ENCODE measurements around the gene MAGI2.

The MAGI2 gene

DNA sequence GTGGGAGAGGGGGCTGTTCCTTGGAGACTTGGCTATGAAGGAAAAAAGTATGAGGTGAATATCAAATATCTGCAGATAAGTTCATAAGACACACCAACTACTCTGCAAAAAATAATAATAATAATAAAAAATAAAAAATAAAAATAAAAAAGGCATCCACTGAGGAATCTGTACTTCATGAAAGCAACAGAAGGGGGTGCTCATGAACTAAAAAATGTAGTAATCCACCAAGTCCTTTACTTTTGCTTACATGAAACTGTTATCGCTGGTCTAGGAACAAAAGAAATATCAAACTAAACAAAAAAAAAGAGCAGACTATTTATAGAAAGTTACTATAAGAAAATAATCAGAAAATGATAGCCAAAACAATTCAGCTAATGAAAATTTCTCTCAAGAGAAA lies 1075.9 kb downstream of the MAGI2 start:
- Histone ChIP-seq H3K79me1 (ENCODE audit: low read depth, low read length) (no peaks in the 10 kb centered on the region), H3K9me3 (replicated peaks in 1 of 2; ENCODE audit: control insufficient read depth in 2 of 2, insufficient read depth in 1 of 2, low read depth in 1 of 2, low read length in 2 of 2) (no peaks in the 10 kb centered on the region), H4K8ac (ENCODE audit: low read depth, low read length) (no peak overlapping the region), H2AFZ (ENCODE audit: low read length) (no peak overlapping the region), H3K4me2 (ENCODE audit: insufficient read depth, low read length, poor library complexity, severe bottlenecking) (no peak overlapping the region), H3K14ac (ENCODE audit: low read length) (no peak overlapping the region), H3K9ac (ENCODE audit: low read depth, low read length, poor library complexity) (no peak overlapping the region), H3K23ac (ENCODE audit: low read depth, low read length, poor library complexity) (no peak overlapping the region), H2BK15ac (ENCODE audit: low read length) (no peak overlapping the region), H2BK12ac (ENCODE audit: low read length) (no peak overlapping the region), H2BK120ac (ENCODE audit: low read depth, low read length) (no peak overlapping the region), H2BK5ac (ENCODE audit: low read length) (no peak overlapping the region), H3K4me1 (ENCODE audit: control insufficient read depth in 2 of 2, insufficient read depth in 1 of 2, low read depth in 1 of 2, low read length in 2 of 2) (no peaks in the 10 kb centered on the region), H3K4me3 (ENCODE audit: low read length in 2 of 2) (no peak overlapping the region), H4K91ac (ENCODE audit: low read depth, low read length, poor library complexity) (no peak overlapping the region), H2AK5ac (ENCODE audit: low read depth, low read length) (no peak overlapping the region), H3K27ac (replicated peaks; ENCODE audit: low read length) (no peak overlapping the region), H3K27me3 (ENCODE audit: control insufficient read depth in 3 of 3, insufficient read depth in 3 of 3, low read depth in 1 of 3, low read length in 3 of 3) (no peaks in the 10 kb centered on the region), H3K18ac (ENCODE audit: low read length) (no peak overlapping the region), H3K4ac (ENCODE audit: low read length) (no peak overlapping the region), H3K36me3 (replicated peaks in 1 of 2; ENCODE audit: control insufficient read depth in 2 of 2, insufficient read depth in 2 of 2, low read length in 2 of 2) (no peaks in the 10 kb centered on the region)
- DNase-seq (ENCODE audit: low spot score), result no peak
- WGBS, 2 donors (ENCODE audit: extremely low coverage in 2 of 2, insufficient read length in 2 of 2, insufficient replicate concordance in 1 of 2), result no CpG with 5 or more reads among the region's 1 CpG

DNA sequence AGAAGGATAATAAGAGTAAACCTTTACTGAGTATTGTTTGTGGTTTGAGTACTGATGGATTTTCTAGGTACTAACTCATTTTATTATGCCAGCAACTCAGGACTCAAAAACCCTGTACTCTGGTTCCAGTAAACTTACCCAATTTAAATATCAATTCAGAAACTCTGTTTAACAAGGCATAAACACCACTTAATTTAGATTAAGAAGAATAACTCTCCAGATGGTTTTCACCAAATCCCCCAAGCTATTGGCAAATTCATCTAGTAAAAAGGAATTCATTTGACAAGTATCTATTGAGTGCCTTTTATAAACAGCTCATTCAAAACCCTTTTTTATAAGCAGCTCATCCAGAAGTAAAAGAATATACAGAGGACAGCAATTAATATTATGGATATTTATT lies 1082.5 kb downstream of the MAGI2 start:
- H2AK5ac ChIP-seq (ENCODE audit: low read depth, low read length), result no peak overlapping the region
- no peak overlapping the region for H3K4ac ChIP-seq (ENCODE audit: low read length)
- no peak overlapping the region for H3K27ac ChIP-seq (replicated peaks; ENCODE audit: low read length)
- H3K4me2 ChIP-seq (ENCODE audit: insufficient read depth, low read length, poor library complexity, severe bottlenecking), result no peak overlapping the region
- no peaks in the 10 kb centered on the region for H3K4me1 ChIP-seq (ENCODE audit: control insufficient read depth in 2 of 2, insufficient read depth in 1 of 2, low read depth in 1 of 2, low read length in 2 of 2)
- no peak overlapping the region for H2BK120ac ChIP-seq (ENCODE audit: low read depth, low read length)
- no peak overlapping the region for H3K9ac ChIP-seq (ENCODE audit: low read depth, low read length, poor library complexity)
- H3K27me3 ChIP-seq (ENCODE audit: control insufficient read depth in 3 of 3, insufficient read depth in 3 of 3, low read depth in 1 of 3, low read length in 3 of 3), result no peaks in the 10 kb centered on the region
- H3K14ac ChIP-seq (ENCODE audit: low read length), result no peak overlapping the region
- H2BK5ac ChIP-seq (ENCODE audit: low read length), result no peak overlapping the region
- no peak overlapping the region for H4K8ac ChIP-seq (ENCODE audit: low read depth, low read length)
- no peak overlapping the region for H3K4me3 ChIP-seq (ENCODE audit: low read length in 2 of 2)
- no peaks in the 10 kb centered on the region for H3K9me3 ChIP-seq (replicated peaks in 1 of 2; ENCODE audit: control insufficient read depth in 2 of 2, insufficient read depth in 1 of 2, low read depth in 1 of 2, low read length in 2 of 2)
- H4K91ac ChIP-seq (ENCODE audit: low read depth, low read length, poor library complexity), result no peak overlapping the region
- H2BK15ac ChIP-seq (ENCODE audit: low read length), result no peak overlapping the region
- no peak overlapping the region for H2AFZ ChIP-seq (ENCODE audit: low read length)
- DNase-seq (ENCODE audit: low spot score), result no peak
- H3K36me3 ChIP-seq (replicated peaks in 1 of 2; ENCODE audit: control insufficient read depth in 2 of 2, insufficient read depth in 2 of 2, low read length in 2 of 2), result no peaks in the 10 kb centered on the region
- no peak overlapping the region for H3K18ac ChIP-seq (ENCODE audit: low read length)
- H2BK12ac ChIP-seq (ENCODE audit: low read length), result no peak overlapping the region
- no peaks in the 10 kb centered on the region for H3K79me1 ChIP-seq (ENCODE audit: low read depth, low read length)
- H3K23ac ChIP-seq (ENCODE audit: low read depth, low read length, poor library complexity), result no peak overlapping the region

DNA sequence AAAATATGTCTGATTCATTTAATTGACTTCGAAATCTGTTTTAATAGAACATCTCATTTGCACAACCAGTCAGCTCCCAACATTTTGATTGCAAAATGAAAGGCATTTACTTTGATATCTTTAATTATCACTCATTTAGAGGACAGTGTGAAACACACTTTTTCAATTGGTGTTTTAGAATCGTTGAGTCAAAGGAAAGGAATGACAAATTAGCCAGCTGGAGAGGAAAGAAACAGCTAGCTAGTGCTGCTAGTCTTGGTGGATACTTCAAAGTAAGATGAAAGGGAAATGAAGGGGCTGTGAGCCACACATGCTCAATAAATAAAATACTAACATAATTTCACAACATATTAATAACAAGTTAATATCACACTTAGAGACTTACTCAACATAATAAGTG lies 1084.7 kb downstream of the MAGI2 start:
- Histone ChIP-seq H3K14ac (ENCODE audit: low read length) (no peak overlapping the region), H2BK5ac (ENCODE audit: low read length) (no peak overlapping the region), H3K9me3 (replicated peaks in 1 of 2; ENCODE audit: control insufficient read depth in 2 of 2, insufficient read depth in 1 of 2, low read depth in 1 of 2, low read length in 2 of 2) (no peaks in the 10 kb centered on the region), H3K9ac (ENCODE audit: low read depth, low read length, poor library complexity) (no peak overlapping the region), H3K79me1 (ENCODE audit: low read depth, low read length) (no peaks in the 10 kb centered on the region), H2BK15ac (ENCODE audit: low read length) (no peak overlapping the region), H3K4me2 (ENCODE audit: insufficient read depth, low read length, poor library complexity, severe bottlenecking) (no peak overlapping the region), H3K4me3 (ENCODE audit: low read length in 2 of 2) (no peak overlapping the region), H3K27me3 (ENCODE audit: control insufficient read depth in 3 of 3, insufficient read depth in 3 of 3, low read depth in 1 of 3, low read length in 3 of 3) (peaks cover 0 to 2% (median 0%) of the 10 kb centered on the region in 3 experiments), H3K27ac (replicated peaks; ENCODE audit: low read length) (no peak overlapping the region), H3K23ac (ENCODE audit: low read depth, low read length, poor library complexity) (no peak overlapping the region), H3K18ac (ENCODE audit: low read length) (no peak overlapping the region), H2BK12ac (ENCODE audit: low read length) (no peak overlapping the region), H2BK120ac (ENCODE audit: low read depth, low read length) (no peak overlapping the region), H3K4ac (ENCODE audit: low read length) (no peak overlapping the region), H3K4me1 (ENCODE audit: control insufficient read depth in 2 of 2, insufficient read depth in 1 of 2, low read depth in 1 of 2, low read length in 2 of 2) (no peaks in the 10 kb centered on the region), H4K91ac (ENCODE audit: low read depth, low read length, poor library complexity) (no peak overlapping the region), H2AFZ (ENCODE audit: low read length) (no peak overlapping the region), H3K36me3 (replicated peaks in 1 of 2; ENCODE audit: control insufficient read depth in 2 of 2, insufficient read depth in 2 of 2, low read length in 2 of 2) (no peaks in the 10 kb centered on the region), H2AK5ac (ENCODE audit: low read depth, low read length) (no peak overlapping the region), H4K8ac (ENCODE audit: low read depth, low read length) (no peak overlapping the region)
- no peak for DNase-seq (ENCODE audit: low spot score)
- no CpG with 5 or more reads among the region's 2 CpGs for WGBS, 2 donors (ENCODE audit: extremely low coverage in 2 of 2, insufficient read length in 2 of 2, insufficient replicate concordance in 1 of 2)

DNA sequence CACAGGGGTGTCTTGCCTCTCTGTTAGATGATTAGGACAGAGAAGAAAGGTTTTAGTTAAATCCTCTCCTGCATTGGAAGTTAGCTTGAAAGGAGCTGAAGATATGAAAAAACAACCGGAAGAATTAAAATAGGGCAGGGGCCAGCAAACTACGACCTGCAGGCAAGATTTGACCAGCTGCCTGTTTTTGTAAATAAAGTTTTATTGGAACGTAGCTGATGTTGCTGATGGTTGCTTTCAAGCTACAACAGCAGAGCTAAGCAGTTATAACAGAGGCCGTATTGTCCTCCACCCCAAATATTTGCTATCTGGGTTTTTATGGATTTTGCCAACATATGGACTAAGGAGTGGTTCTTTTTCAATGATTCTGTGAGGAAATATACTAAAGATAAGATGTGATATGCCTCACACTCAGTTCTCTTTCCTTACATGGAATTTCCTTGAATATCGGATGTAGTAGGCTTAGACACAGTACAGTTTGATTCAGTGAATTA lies 1086.1 kb downstream of the MAGI2 start:
- no peak overlapping the region for H3K4ac ChIP-seq (ENCODE audit: low read length)
- no peak overlapping the region for H3K4me2 ChIP-seq (ENCODE audit: insufficient read depth, low read length, poor library complexity, severe bottlenecking)
- no peak overlapping the region for H2BK12ac ChIP-seq (ENCODE audit: low read length)
- no peak overlapping the region for H2BK15ac ChIP-seq (ENCODE audit: low read length)
- H3K9ac ChIP-seq (ENCODE audit: low read depth, low read length, poor library complexity), result no peak overlapping the region
- H3K36me3 ChIP-seq (replicated peaks in 1 of 2; ENCODE audit: control insufficient read depth in 2 of 2, insufficient read depth in 2 of 2, low read length in 2 of 2), result no peaks in the 10 kb centered on the region
- H2AFZ ChIP-seq (ENCODE audit: low read length), result no peak overlapping the region
- no peaks in the 10 kb centered on the region for H3K9me3 ChIP-seq (replicated peaks in 1 of 2; ENCODE audit: control insufficient read depth in 2 of 2, insufficient read depth in 1 of 2, low read depth in 1 of 2, low read length in 2 of 2)
- H3K14ac ChIP-seq (ENCODE audit: low read length), result no peak overlapping the region
- no peak overlapping the region for H2AK5ac ChIP-seq (ENCODE audit: low read depth, low read length)
- peaks cover 0 to 2% (median 0%) of the 10 kb centered on the region in 3 experiments for H3K27me3 ChIP-seq (ENCODE audit: control insufficient read depth in 3 of 3, insufficient read depth in 3 of 3, low read depth in 1 of 3, low read length in 3 of 3)
- no peak overlapping the region for H2BK5ac ChIP-seq (ENCODE audit: low read length)
- no peak overlapping the region for H3K23ac ChIP-seq (ENCODE audit: low read depth, low read length, poor library complexity)
- DNase-seq (ENCODE audit: low spot score), result no peak
- no peaks in the 10 kb centered on the region for H3K4me1 ChIP-seq (ENCODE audit: control insufficient read depth in 2 of 2, insufficient read depth in 1 of 2, low read depth in 1 of 2, low read length in 2 of 2)
- no peak overlapping the region for H3K27ac ChIP-seq (replicated peaks; ENCODE audit: low read length)
- no peak overlapping the region for H2BK120ac ChIP-seq (ENCODE audit: low read depth, low read length)
- H3K4me3 ChIP-seq (ENCODE audit: low read length in 2 of 2), result no peak overlapping the region
- WGBS, 2 donors (ENCODE audit: extremely low coverage in 2 of 2, insufficient read length in 2 of 2, insufficient replicate concordance in 1 of 2), result no CpG with 5 or more reads among the region's 5 CpGs
- no peak overlapping the region for H4K8ac ChIP-seq (ENCODE audit: low read depth, low read length)
- no peak overlapping the region for H3K18ac ChIP-seq (ENCODE audit: low read length)
- no peak overlapping the region for H4K91ac ChIP-seq (ENCODE audit: low read depth, low read length, poor library complexity)
- no peaks in the 10 kb centered on the region for H3K79me1 ChIP-seq (ENCODE audit: low read depth, low read length)

Data from neuronal stem cell (in vitro differentiated cells).